ENCODE measurements around the gene ATG5.

GRCh38 chr6:106155219-106155830, 170.2 kb downstream of the ATG5 start:
- TF ChIP-seq, protein P1, sequence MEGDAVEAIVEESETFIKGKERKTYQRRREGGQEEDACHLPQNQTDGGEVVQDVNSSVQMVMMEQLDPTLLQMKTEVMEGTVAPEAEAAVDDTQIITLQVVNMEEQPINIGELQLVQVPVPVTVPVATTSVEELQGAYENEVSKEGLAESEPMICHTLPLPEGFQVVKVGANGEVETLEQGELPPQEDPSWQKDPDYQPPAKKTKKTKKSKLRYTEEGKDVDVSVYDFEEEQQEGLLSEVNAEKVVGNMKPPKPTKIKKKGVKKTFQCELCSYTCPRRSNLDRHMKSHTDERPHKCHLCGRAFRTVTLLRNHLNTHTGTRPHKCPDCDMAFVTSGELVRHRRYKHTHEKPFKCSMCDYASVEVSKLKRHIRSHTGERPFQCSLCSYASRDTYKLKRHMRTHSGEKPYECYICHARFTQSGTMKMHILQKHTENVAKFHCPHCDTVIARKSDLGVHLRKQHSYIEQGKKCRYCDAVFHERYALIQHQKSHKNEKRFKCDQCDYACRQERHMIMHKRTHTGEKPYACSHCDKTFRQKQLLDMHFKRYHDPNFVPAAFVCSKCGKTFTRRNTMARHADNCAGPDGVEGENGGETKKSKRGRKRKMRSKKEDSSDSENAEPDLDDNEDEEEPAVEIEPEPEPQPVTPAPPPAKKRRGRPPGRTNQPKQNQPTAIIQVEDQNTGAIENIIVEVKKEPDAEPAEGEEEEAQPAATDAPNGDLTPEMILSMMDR (IDR thresholded peaks at IDR 0.05; ENCODE audit: insufficient read depth, low read length, poor library complexity, severe bottlenecking) = no peak
- TF ChIP-seq EZH2phosphoT487 (conservative IDR thresholded peaks at IDR 0.05; ENCODE audit: low read length) = no peak

Data from SU-DHL-6 (cell line).